EH (cell line): ENCODE results near the gene TRPM8.
"Not testable (repeated sequence)": the region's sequence is repeated elsewhere in the genome, so short reads cannot be mapped to it uniquely, and the experiment has no call there.

ENCODE experiments used
- DNase-seq: peaks from one replicate; pipeline ENCODE4 v3.0.0-alpha.2; 2015; ENCODE audit warnings: low read depth

The TRPM8 gene

GRCh38 chr2:233938676-233939370 is 21.6 kb downstream of the TRPM8 start:
- DNase-seq = no peak

- DNase-seq = no peak
These were observed 23.5 kb downstream of the TRPM8 start for GRCh38 chr2:233940376-233941276.

GRCh38 chr2:233942731-233943130 is 25.6 kb downstream of the TRPM8 start:
- DNase-seq = no peak

- DNase-seq = no peak
These were observed 27.1 kb downstream of the TRPM8 start for GRCh38 chr2:233944269-233944668.

GRCh38 chr2:233944722-233945121 is 27.5 kb downstream of the TRPM8 start:
- DNase-seq = no peak

GRCh38 chr2:233945146-233945545 is 28.0 kb downstream of the TRPM8 start:
- no peak for DNase-seq

- DNase-seq = no peak
These were observed 33.1 kb downstream of the TRPM8 start for GRCh38 chr2:233950078-233950825.

- DNase-seq = no peak
These were observed 35.2 kb downstream of the TRPM8 start for GRCh38 chr2:233952335-233952734.

GRCh38 chr2:233953087-233953801 is 36.1 kb downstream of the TRPM8 start:
- DNase-seq = no peak

- no peak for DNase-seq
These were observed 43.0 kb downstream of the TRPM8 start for GRCh38 chr2:233960203-233960602.

- no peak for DNase-seq
These were observed 44.7 kb downstream of the TRPM8 start for GRCh38 chr2:233961905-233962304.

GRCh38 chr2:233964581-233964980 is 47.4 kb downstream of the TRPM8 start:
- DNase-seq = peak; percentile 79

- DNase-seq = peak; percentile 56
These were observed 47.9 kb downstream of the TRPM8 start for GRCh38 chr2:233965032-233965603.

GRCh38 chr2:233965646-233966045 is 48.5 kb downstream of the TRPM8 start:
- not testable (repeated sequence) for DNase-seq

GRCh38 chr2:233966388-233966787 is 49.2 kb downstream of the TRPM8 start:
- no peak for DNase-seq

- no peak for DNase-seq
These were observed 50.0 kb downstream of the TRPM8 start for GRCh38 chr2:233967164-233967563.

GRCh38 chr2:233968556-233968955 is 51.4 kb downstream of the TRPM8 start:
- DNase-seq = no peak

- not testable (repeated sequence) for DNase-seq
These were observed 55.3 kb downstream of the TRPM8 start for GRCh38 chr2:233972460-233972859.

GRCh38 chr2:233972941-233973575 is 55.9 kb downstream of the TRPM8 start:
- DNase-seq = no peak

GRCh38 chr2:233973786-233974185 is 56.6 kb downstream of the TRPM8 start:
- DNase-seq = no peak

GRCh38 chr2:233974530-233975071 is 57.4 kb downstream of the TRPM8 start:
- peak; percentile 98 for DNase-seq
